ENCODE measurements around the gene JPH3.
"Not testable (repeated sequence)": the region's sequence is repeated elsewhere in the genome, so short reads cannot be mapped to it uniquely, and the experiment has no call there.

The JPH3 gene

DNA sequence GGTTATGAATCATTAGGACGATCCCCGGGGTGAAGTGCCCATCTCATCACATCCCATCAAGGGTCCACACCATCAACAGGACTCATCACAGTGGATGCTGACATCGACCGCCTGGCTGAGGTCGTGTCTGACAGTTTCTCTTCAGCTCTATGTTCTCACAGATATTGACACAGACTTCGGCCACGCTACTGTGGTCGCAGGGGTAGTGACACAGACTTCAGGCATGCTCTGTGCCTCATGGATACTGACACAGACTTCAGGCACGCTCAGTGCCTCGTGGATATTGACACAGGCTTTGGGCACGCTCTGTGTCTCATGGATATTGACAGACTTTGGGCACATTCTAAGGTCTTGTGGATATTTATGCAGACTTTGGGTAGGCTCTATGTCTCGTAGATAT lies 113.3 kb downstream of the JPH3 start:
- DNase-seq (ENCODE audit: low read depth), result no peak
- TF ChIP-seq, protein P1, sequence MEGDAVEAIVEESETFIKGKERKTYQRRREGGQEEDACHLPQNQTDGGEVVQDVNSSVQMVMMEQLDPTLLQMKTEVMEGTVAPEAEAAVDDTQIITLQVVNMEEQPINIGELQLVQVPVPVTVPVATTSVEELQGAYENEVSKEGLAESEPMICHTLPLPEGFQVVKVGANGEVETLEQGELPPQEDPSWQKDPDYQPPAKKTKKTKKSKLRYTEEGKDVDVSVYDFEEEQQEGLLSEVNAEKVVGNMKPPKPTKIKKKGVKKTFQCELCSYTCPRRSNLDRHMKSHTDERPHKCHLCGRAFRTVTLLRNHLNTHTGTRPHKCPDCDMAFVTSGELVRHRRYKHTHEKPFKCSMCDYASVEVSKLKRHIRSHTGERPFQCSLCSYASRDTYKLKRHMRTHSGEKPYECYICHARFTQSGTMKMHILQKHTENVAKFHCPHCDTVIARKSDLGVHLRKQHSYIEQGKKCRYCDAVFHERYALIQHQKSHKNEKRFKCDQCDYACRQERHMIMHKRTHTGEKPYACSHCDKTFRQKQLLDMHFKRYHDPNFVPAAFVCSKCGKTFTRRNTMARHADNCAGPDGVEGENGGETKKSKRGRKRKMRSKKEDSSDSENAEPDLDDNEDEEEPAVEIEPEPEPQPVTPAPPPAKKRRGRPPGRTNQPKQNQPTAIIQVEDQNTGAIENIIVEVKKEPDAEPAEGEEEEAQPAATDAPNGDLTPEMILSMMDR (IDR thresholded peaks at IDR 0.05; ENCODE audit: low read depth, low read length, missing control alignments), result no peak
- H3K4me3 ChIP-seq (ENCODE audit: low read depth, low read length), result no peak overlapping the region

DNA sequence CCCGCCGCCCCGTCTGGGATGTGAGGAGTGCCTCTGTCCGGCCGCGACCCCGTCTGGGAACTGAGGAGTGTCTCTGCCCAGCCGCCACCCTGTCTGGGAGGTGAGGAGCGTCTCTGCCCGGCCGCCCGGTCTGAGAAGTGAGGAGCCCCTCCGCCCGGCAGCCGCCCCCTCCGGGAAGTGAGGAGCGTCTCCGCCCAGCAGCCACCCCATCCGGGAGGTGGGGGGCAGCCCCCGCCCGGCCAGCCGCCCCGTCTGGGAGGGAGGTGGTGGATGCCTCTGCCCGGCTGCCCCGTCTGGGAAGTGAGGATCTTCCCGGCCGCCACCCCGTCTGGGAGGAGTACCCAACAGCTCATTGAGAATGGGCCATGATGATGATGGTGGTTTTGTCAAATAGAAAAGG lies 116.5 kb downstream of the JPH3 start:
- H3K4me3 ChIP-seq (ENCODE audit: low read depth, low read length); DNase-seq (ENCODE audit: low read depth): not testable (repeated sequence)

DNA sequence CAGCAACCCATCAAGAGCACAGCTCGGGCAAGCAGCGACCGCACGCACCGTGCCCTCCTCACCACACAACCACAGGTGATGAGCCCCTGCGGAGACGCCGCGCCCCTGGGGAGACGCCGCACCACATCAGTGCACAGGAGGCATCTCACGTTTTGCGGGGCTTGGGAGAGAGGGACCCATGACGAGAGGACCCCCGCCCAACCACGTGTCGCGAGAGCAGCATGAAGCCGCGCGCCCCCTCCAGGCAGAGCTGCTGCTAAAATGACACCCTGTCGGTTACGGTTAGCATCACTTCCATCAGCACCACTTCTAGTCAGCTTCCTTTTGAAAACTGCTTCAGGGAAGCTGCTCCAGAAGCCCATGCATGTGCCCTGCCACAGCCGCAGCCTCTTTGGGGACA lies 118.1 kb downstream of the JPH3 start:
- no peak for DNase-seq (ENCODE audit: low read depth)
- H3K4me3 ChIP-seq (ENCODE audit: low read depth, low read length), result no peak overlapping the region
- TF ChIP-seq, protein P1 (IDR thresholded peaks at IDR 0.05; ENCODE audit: low read depth, low read length, missing control alignments), result no peak

DNA sequence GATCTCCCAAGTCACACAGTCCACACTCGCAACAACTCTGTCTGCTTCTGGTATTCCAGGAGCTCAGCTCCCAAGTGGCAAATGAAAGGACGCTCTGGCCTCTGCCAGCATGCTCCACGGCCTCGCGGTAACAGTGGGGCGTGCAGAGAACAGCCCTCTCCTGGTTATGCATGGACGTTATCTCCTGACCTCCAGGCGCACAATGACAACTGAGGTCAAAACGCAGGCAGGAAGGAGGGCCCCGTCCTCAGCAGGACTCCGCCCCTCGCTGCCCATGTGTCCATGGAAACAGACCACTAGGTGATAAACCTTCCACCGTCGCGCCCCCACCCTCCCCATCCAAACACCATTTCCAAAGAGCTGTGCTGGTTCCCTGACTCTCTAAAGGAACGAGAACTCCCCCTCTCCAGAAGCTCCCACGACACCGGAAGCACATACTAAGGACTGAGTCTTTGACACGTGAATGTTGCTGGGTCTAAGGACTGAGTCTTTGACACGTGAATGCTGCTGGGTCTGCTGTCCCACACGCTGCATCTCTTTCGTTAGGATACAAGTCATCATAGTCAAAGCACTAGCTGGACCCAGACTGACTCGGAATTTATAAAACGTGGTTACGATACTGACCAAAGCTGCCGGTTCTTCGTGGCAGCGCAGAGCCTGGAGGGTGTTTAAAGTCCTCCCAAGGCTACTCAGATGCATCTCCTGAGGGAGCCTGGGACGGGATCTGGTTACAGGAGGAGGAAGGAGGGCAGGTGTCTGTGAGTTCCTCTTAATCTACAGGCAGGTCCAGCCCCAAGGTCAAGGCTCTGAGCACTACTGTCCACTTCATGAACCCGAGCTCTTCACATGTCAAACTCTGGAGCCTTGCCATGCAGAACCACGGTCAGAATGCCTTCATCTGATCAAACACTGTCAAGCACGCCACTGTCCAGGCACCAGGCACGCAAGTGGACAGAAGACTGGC lies 119.6 kb downstream of the JPH3 start:
- H3K4me3 ChIP-seq (ENCODE audit: low read depth, low read length), result no peak overlapping the region
- no peak for DNase-seq (ENCODE audit: low read depth)
- TF ChIP-seq, protein P1 (IDR thresholded peaks at IDR 0.05; ENCODE audit: low read depth, low read length, missing control alignments), result no peak

DNA sequence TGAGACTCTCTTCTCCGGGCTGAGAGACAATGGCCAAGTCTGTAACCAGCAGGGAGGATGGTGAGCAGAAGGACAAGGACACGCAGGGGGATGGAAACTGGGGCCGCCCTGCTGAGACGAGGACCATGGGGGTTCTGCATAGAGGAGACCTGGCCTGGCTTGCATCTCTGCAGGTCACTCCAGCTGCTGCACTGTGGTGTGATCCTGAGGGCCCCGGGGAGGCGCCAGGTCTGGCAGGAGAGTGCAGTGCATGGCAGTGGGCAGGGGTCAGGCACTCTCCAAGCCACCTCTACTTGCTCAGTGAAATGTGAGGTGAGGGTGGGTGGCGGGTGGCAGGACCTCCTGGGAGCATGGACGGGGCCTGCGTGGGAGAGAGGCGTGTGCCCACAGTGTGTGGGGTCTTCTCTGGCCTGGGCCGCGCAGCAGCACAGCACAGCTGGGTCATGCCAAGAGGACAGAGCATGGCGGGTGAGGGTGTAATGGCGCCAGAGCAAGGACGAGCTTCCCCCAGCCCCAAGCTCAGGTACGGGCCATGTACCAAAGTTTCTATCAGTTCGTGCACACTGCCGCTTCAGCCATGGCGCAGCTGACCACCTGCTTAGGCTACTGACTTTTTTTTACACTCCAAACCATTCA lies 120.4 kb downstream of the JPH3 start:
- TF ChIP-seq, protein P1 (IDR thresholded peaks at IDR 0.05; ENCODE audit: low read depth, low read length, missing control alignments), result no peak
- no peak overlapping the region for H3K4me3 ChIP-seq (ENCODE audit: low read depth, low read length)
- no peak for DNase-seq (ENCODE audit: low read depth)

DNA sequence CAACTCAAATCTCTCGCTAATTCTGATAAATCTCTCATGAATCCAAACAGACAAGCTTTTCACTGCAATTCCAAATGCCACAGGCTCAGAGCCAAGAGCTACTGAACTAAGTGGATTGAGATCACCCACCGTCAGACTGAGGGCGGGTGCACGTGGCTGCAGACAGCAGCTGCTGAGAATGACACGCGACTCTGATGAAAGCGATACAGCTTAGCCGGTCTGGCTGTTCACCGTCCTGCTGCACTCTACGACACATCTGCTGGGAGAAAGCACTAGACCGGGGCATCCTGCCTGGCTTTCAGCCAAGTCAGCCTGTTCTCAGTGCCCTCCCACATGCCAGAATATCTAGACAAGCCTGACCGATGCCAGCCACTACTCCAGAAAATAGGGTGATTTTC lies 120.9 kb downstream of the JPH3 start:
- no peak overlapping the region for H3K4me3 ChIP-seq (ENCODE audit: low read depth, low read length)
- DNase-seq (ENCODE audit: low read depth), result no peak
- TF ChIP-seq, protein P1 (IDR thresholded peaks at IDR 0.05; ENCODE audit: low read depth, low read length, missing control alignments), result no peak

DNA sequence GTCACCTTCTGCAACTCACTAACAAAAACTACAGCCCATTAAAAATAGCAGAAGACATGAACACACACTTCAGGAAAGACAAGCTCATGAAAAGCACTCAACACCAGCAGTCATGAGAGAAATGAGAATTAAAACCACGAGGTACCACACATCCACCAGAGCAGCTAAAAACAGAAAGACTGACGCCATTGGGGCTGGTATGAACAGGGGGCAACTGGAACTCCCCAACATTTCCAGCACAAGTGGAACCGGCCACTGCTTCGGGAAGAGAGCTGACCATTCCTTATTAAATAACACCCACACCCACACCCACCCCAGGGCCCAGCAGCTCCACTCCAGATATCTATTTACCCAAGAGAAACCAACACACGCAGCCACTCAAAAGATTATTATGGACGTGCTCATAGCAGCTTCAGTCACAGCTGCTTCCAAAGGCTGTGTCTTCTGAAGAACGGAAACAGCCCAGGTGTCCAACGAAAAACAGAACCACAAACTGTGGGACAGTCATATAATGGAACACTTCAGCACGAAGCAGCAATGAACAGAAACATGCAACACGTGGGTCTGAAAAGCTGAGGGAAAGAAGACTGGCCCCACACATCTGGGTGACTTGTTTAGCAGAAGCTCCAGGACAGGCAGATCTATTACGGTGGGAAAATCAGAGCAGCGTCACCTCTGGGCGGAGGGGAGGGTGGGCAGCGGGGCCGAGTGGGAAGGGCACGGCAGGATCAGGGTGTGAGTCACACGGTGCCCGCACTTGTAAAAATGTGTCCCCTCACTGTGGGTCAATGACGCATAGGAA lies 122.4 kb downstream of the JPH3 start:
- TF ChIP-seq, protein P1 (IDR thresholded peaks at IDR 0.05; ENCODE audit: low read depth, low read length, missing control alignments), result no peak
- DNase-seq (ENCODE audit: low read depth), result no peak
- no peak overlapping the region for H3K4me3 ChIP-seq (ENCODE audit: low read depth, low read length)
